Small intestine (tissue), 7 donors: Measurements from ENCODE around the gene WDFY2. TPM values are rescaled to one million over a fixed set of nuclear protein-coding genes. Genes with fewer than 3 reads are reported as not detected.
"Not testable (repeated sequence)": the region's sequence is repeated elsewhere in the genome, so short reads cannot be mapped to it uniquely, and the experiment has no call there.

Source experiments
- DNase-seq, 2 donors: peaks; one replicate each; pipeline versions ENCODE4 v3.0.0 to v3.0.0-alpha.2; 2013
- FAIRE-seq: peaks from 2 replicates; lab custom pipeline; 2012; peaks lifted over from hg19 to GRCh38; lab: Jason Lieb, UNC
- H3K27ac ChIP-seq, 3 donors: one replicate each; pipeline ENCODE4 v1.5.1; 2013; ENCODE audit warnings: low read length in 2 of 3, mild to moderate bottlenecking in 2 of 3, control low read depth in 1 of 3, inconsistent platforms in 1 of 3, low read depth in 1 of 3, moderate library complexity in 1 of 3
- H3K27me3 ChIP-seq, 3 donors: one replicate each; pipeline ENCODE4 v1.6.1; 2013; ENCODE audit warnings: low read length in 3 of 3, inconsistent platforms in 1 of 3; ENCODE audit not compliant: control insufficient read depth in 3 of 3, insufficient read depth in 3 of 3
- H3K36me3 ChIP-seq, 3 donors: one replicate each; pipeline ENCODE4 v1.6.1; 2013; ENCODE audit warnings: low read length in 3 of 3, inconsistent platforms in 1 of 3, low read depth in 1 of 3, mild to moderate bottlenecking in 1 of 3, moderate library complexity in 1 of 3; ENCODE audit not compliant: control insufficient read depth in 3 of 3, insufficient read depth in 2 of 3
- H3K4me1 ChIP-seq, 3 donors: one replicate each; pipeline ENCODE4 v1.6.1; 2013; ENCODE audit warnings: low read length in 2 of 3, inconsistent platforms in 1 of 3, low read depth in 1 of 3, mild to moderate bottlenecking in 1 of 3, moderate library complexity in 1 of 3; ENCODE audit not compliant: control insufficient read depth in 3 of 3, insufficient read depth in 2 of 3
- H3K4me3 ChIP-seq, 3 donors: one replicate each; pipeline ENCODE4 v1.5.1; 2013; ENCODE audit warnings: low read length in 3 of 3, control low read depth in 1 of 3, inconsistent platforms in 1 of 3, low read depth in 1 of 3, mild to moderate bottlenecking in 1 of 3, moderate library complexity in 1 of 3
- H3K9me3 ChIP-seq, 2 donors: one replicate each; pipeline ENCODE4 v1.6.1; 2013; ENCODE audit warnings: low read depth in 1 of 2, low read length in 1 of 2; ENCODE audit not compliant: control insufficient read depth in 2 of 2, insufficient read depth in 1 of 2
- WGBS, 3 donors: extraction: QIAGEN DNeasy Blood & Tissue Kit; methylation state at CpG; one replicate each; pipeline ENCODE4 v1.1.7; 2013; 5-methylcytosine and 5-hydroxymethylcytosine counted together
- polyA plus RNA-seq, 4 donors: library from polyadenylated mRNA; stranded (reverse) in 3 of 4; unstranded in 1 of 4; fragments of 200-250 nt in 3 of 4; fragments of 120-200 nt in 1 of 4; gene quantifications; one replicate each; pipeline versions ENCODE4 v1.2.1 to v1.2.3, GENCODE V29; 2013
- donor health status: healthy with polysubstance abuse.
- donor health status: control.
- donor health status: control.
- donor health status: Bipolar disorder and iron deficiency.
- donor health status: healthy.

WDFY2 gene
- polyA plus RNA-seq, 4 donors = 0.81 to 5.4 (median 1.7) TPM

- no peaks in the 10 kb centered on the region for H3K27me3 ChIP-seq
- DNase-seq (no peak), FAIRE-seq (no peak)
- H3K36me3 ChIP-seq = no peaks in the 10 kb centered on the region
- WGBS, 3 donors = 85 to 93% (median 91%) methylated on average over 10 of the region's 10 CpGs
- H3K4me3 ChIP-seq = no peak overlapping the region
- no peaks in the 10 kb centered on the region for H3K9me3 ChIP-seq
- H3K4me1 ChIP-seq = peaks cover 0 to 13% (median 9%) of the 10 kb centered on the region in 3 donors
- peak overlapping the region in 1 of 3 donors; percentile 60 for H3K27ac ChIP-seq
Measured at GRCh38 chr13:51645761-51646670, 61.8 kb downstream of the WDFY2 start.

GRCh38 chr13:51647067-51647466, 62.8 kb downstream of the WDFY2 start:
- no peaks in the 10 kb centered on the region for H3K9me3 ChIP-seq
- 92 to 94% (median 94%) methylated on average over 4 of the region's 4 CpGs for WGBS, 3 donors
- no peak for FAIRE-seq
- peaks cover 0 to 13% (median 9%) of the 10 kb centered on the region in 3 donors for H3K4me1 ChIP-seq
- H3K27me3 ChIP-seq = no peaks in the 10 kb centered on the region
- H3K36me3 ChIP-seq = no peaks in the 10 kb centered on the region
- H3K27ac ChIP-seq = no peak overlapping the region
- no peak overlapping the region for H3K4me3 ChIP-seq
- no peak for DNase-seq

GRCh38 chr13:51652193-51652592, 67.9 kb downstream of the WDFY2 start:
- 91 to 97% (median 92%) methylated on average over 3 of the region's 3 CpGs for whole genome bisulfite sequencing, 3 donors
- H3K27me3 ChIP-seq, H3K4me3 ChIP-seq, FAIRE-seq, H3K27ac ChIP-seq, H3K36me3 ChIP-seq, H3K4me1 ChIP-seq, DNase-seq: not testable (repeated sequence)
- H3K9me3 ChIP-seq = peaks cover 0 to 11% of the 10 kb centered on the region in 2 donors

GRCh38 chr13:51659276-51660127, 75.2 kb downstream of the WDFY2 start:
- FAIRE-seq = no peak
- Histone ChIP-seq H3K27me3 (no peaks in the 10 kb centered on the region), H3K4me1 (no peaks in the 10 kb centered on the region), H3K36me3 (no peaks in the 10 kb centered on the region), H3K4me3 (no peak overlapping the region), H3K27ac (no peak overlapping the region), H3K9me3 (peaks cover 0 to 2% of the 10 kb centered on the region in 2 donors)
- DNase-seq = no peak
- 64 to 76% (median 73%) methylated on average over 6 of the region's 6 CpGs for WGBS, 3 donors

- H3K27me3 ChIP-seq = no peaks in the 10 kb centered on the region
- DNase-seq (no peak), FAIRE-seq (no peak)
- WGBS, 3 donors = 81 to 100% (median 91%) methylated on average over 1 of the region's 1 CpG
- no peaks in the 10 kb centered on the region for H3K4me1 ChIP-seq
- H3K9me3 ChIP-seq = peaks cover 0 to 2% of the 10 kb centered on the region in 2 donors
- no peak overlapping the region for H3K4me3 ChIP-seq
- H3K27ac ChIP-seq = no peak overlapping the region
- no peaks in the 10 kb centered on the region for H3K36me3 ChIP-seq
Measured at GRCh38 chr13:51660813-51661212, 76.6 kb downstream of the WDFY2 start.

- FAIRE-seq = no peak
Measured at GRCh38 chr13:51663973-51664957, 80.0 kb downstream of the WDFY2 start.

GRCh38 chr13:51665456-51665855, 81.2 kb downstream of the WDFY2 start:
- WGBS, 3 donors = 87 to 89% (median 89%) methylated on average over 2 of the region's 2 CpGs
- FAIRE-seq (no peak), DNase-seq (no peak)
- peaks cover 0 to 2% of the 10 kb centered on the region in 2 donors for H3K9me3 ChIP-seq
- peaks cover 0 to 4% (median 0%) of the 10 kb centered on the region in 3 donors for H3K4me1 ChIP-seq
- no peak overlapping the region for H3K4me3 ChIP-seq
- H3K27ac ChIP-seq = no peak overlapping the region
- no peaks in the 10 kb centered on the region for H3K36me3 ChIP-seq
- H3K27me3 ChIP-seq = no peaks in the 10 kb centered on the region

More at GRCh38 chr13:51663973-51664957, 80.0 kb downstream of the WDFY2 start:
- Histone ChIP-seq H3K4me1 (peaks cover 0 to 4% (median 0%) of the 10 kb centered on the region in 3 donors), H3K4me3 (no peak overlapping the region), H3K27ac (no peak overlapping the region), H3K27me3 (no peaks in the 10 kb centered on the region), H3K36me3 (no peaks in the 10 kb centered on the region), H3K9me3 (peaks cover 0 to 2% of the 10 kb centered on the region in 2 donors)
- DNase-seq = no peak
- WGBS, 3 donors = 82 to 91% (median 89%) methylated on average over 8 of the region's 8 CpGs
